ENCODE data around the gene SYTL2.

DNA sequence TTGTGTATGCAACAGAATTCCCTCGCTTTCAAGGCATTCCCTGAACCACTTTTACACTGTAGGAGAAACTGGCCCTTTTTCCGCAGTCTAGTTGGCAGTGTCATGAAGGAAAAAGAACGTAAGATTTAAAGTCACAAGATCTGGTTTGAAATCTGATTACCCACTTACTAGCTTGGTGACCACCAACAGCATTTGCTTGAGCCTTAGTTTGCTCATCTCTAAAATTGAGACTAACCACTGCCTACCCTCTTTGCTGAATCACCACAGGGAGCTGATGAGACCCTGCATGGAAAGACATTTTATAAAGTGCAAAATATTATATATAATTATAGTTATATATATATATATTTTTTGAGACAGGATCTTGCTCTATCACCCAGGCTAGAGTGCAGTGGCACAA, 39.4 kb downstream of the SYTL2 start:
- TF ChIP-seq CTCF (conservative IDR thresholded peaks at IDR 0.05; ENCODE audit: low read depth, low read length) (no peak), EZH2phosphoT487 (IDR thresholded peaks at IDR 0.05; ENCODE audit: borderline replicate concordance, low read length) (no peak), EZH2 (IDR thresholded peaks at IDR 0.05; ENCODE audit: low read length, unreplicated experiment) (no peak)

All from PC-3 (cell line).